GM18505 (cell line): ENCODE data around the gene DMRTC2.
A peak's percentile ranks its signal among the peaks of the same experiment; 100 is the strongest.

Experiments used
- ATAC-seq: cut with Tn5 transposase; IDR thresholded peaks from one replicate; pipeline ENCODE4 v1.9.1; 2021; ENCODE audit not compliant: unreplicated experiment
- POLR2A ChIP-seq: IDR thresholded peaks from 4 replicates; pipeline ENCODE4 v1.6.1; 2011; ENCODE audit warnings: borderline replicate concordance; ENCODE audit not compliant: insufficient read depth, insufficient read length; ENCODE audit errors: extremely low read depth

Gene DMRTC2

GRCh38 chr19:41853344-41853743, 8.5 kb downstream of the DMRTC2 start:
- no peak for TF ChIP-seq POLR2A
- no peak for ATAC-seq

GRCh38 chr19:41853768-41854167, 8.9 kb downstream of the DMRTC2 start:
- ATAC-seq, result no peak
- TF ChIP-seq POLR2A, result no peak

GRCh38 chr19:41859213-41859617, 14.4 kb downstream of the DMRTC2 start:
- TF ChIP-seq POLR2A, result no peak
- no peak for ATAC-seq

GRCh38 chr19:41859618-41860418, 15.0 kb downstream of the DMRTC2 start, which contains the start of gene RPS19:
Gene RPS19 (plus strand): TSS chr19:41860255. CDS start chr19:41860775, 520 bp downstream.
- peak; percentile 73 for ATAC-seq

GRCh38 chr19:41860419-41861115, 15.7 kb downstream of the DMRTC2 start:
- no peak for TF ChIP-seq POLR2A
- ATAC-seq, result no peak

More at GRCh38 chr19:41859618-41860418, 15.0 kb downstream of the DMRTC2 start, which contains the start of gene RPS19:
- TF ChIP-seq POLR2A, result peak; percentile 95

GRCh38 chr19:41861116-41861768, 16.4 kb downstream of the DMRTC2 start:
- ATAC-seq, result no peak
- no peak for TF ChIP-seq POLR2A

GRCh38 chr19:41861846-41862245, 17.0 kb downstream of the DMRTC2 start:
- ATAC-seq, result no peak
- TF ChIP-seq POLR2A, result no peak

GRCh38 chr19:41862445-41862986, 17.7 kb downstream of the DMRTC2 start:
- no peak for ATAC-seq
- TF ChIP-seq POLR2A, result peak; percentile 6

- no peak for TF ChIP-seq POLR2A
- no peak for ATAC-seq
These were observed 18.5 kb downstream of the DMRTC2 start for GRCh38 chr19:41863209-41863931.

GRCh38 chr19:41864374-41864773, 19.5 kb downstream of the DMRTC2 start:
- ATAC-seq, result no peak
- TF ChIP-seq POLR2A, result no peak

- ATAC-seq, result no peak
- TF ChIP-seq POLR2A, result peak; percentile 32
These were observed 21.4 kb downstream of the DMRTC2 start for GRCh38 chr19:41866284-41866683.

- ATAC-seq, result no peak
These were observed 23.5 kb downstream of the DMRTC2 start for GRCh38 chr19:41868120-41868988.

More at GRCh38 chr19:41868120-41868988, 23.5 kb downstream of the DMRTC2 start:
- peak; percentile 35 for TF ChIP-seq POLR2A
